Measurements from ENCODE around the gene SPATA16. TPM values are rescaled to one million over a fixed set of nuclear protein-coding genes. Genes with fewer than 3 reads are reported as not detected.

The SPATA16 gene
- total and polyA plus RNA-seq, 2 donors (not counting 1 experiment from before 2014, with no cell fraction given), result not detected

- ATAC-seq (ENCODE audit: low read depth) (no peak), DNase-seq (no peak)
- POLR2A ChIA-PET, result no interaction called here
- Mint-ChIP-seq H3K9me3 (ENCODE audit: insufficient read depth) (no peaks in the 10 kb centered on the region), H3K27ac (no peak overlapping the region), H3K4me3 (no peak overlapping the region), H3K4me1 (no peaks in the 10 kb centered on the region), H3K27me3 (no peaks in the 10 kb centered on the region)
- Histone ChIP-seq H3K79me2 (ENCODE audit: control insufficient read depth, insufficient read depth, low read length) (no peaks in the 10 kb centered on the region), H4K20me1 (ENCODE audit: control insufficient read depth, insufficient read depth, low read length, poor library complexity, severe bottlenecking) (no peaks in the 10 kb centered on the region), H3K36me3 (replicated peaks in 1 of 2; ENCODE audit: control extremely low read depth in 1 of 2, control insufficient read depth in 1 of 2, extremely low read depth in 1 of 2, insufficient read depth in 2 of 2, low read length in 1 of 2) (no peaks in the 10 kb centered on the region), H3K9me3 (ENCODE audit: control extremely low read depth in 1 of 3, control insufficient read depth in 2 of 3, insufficient read depth in 1 of 3, low read length in 2 of 3) (no peaks in the 10 kb centered on the region), H3K9ac (ENCODE audit: low read length) (no peak overlapping the region), H3K4me1 (ENCODE audit: control insufficient read depth in 2 of 2, insufficient read depth in 2 of 2, low read length in 2 of 2) (no peaks in the 10 kb centered on the region), H3K27me3 (replicated peaks in 1 of 4; ENCODE audit: control extremely low read depth in 1 of 4, control insufficient read depth in 3 of 4, insufficient read depth in 4 of 4, low read length in 3 of 4) (no peaks in the 10 kb centered on the region), H2AFZ (ENCODE audit: insufficient read depth, low read depth, low read length, poor library complexity, severe bottlenecking) (no peak overlapping the region), H3K4me3 (ENCODE audit: control extremely low read depth in 1 of 5, extremely low read depth in 1 of 5, insufficient read depth in 1 of 5, low read depth in 2 of 5, low read length in 4 of 5) (no peak overlapping the region), H3K4me2 (replicated peaks; ENCODE audit: low read depth, low read length, poor library complexity, severe bottlenecking) (no peak overlapping the region), H3K27ac (ENCODE audit: low read length in 2 of 2) (no peak overlapping the region)
- TF ChIP-seq CTCF (IDR thresholded peaks at IDR 0.05) (no peak), EZH2 (IDR thresholded peaks at IDR 0.05; ENCODE audit: borderline replicate concordance, insufficient read depth, low read depth, low read length, poor library complexity, severe bottlenecking) (no peak)
- no CpG with 5 or more reads among the region's 4 CpGs for WGBS (ENCODE audit: insufficient coverage)
- CTCF ChIA-PET, result no interaction called here
- intact Hi-C loops (cut with micrococcal nuclease), result no loop called here
Observed at GRCh38 chr3:173109143-173109542, 31.9 kb downstream of the SPATA16 start.

- DNase-seq (no peak), ATAC-seq (ENCODE audit: low read depth) (no peak)
- Histone ChIP-seq H3K27ac (ENCODE audit: low read length in 2 of 2) (no peak overlapping the region), H2AFZ (ENCODE audit: insufficient read depth, low read depth, low read length, poor library complexity, severe bottlenecking) (no peak overlapping the region), H3K9ac (ENCODE audit: low read length) (no peak overlapping the region), H3K4me2 (replicated peaks; ENCODE audit: low read depth, low read length, poor library complexity, severe bottlenecking) (no peak overlapping the region), H4K20me1 (ENCODE audit: control insufficient read depth, insufficient read depth, low read length, poor library complexity, severe bottlenecking) (no peaks in the 10 kb centered on the region), H3K27me3 (replicated peaks in 1 of 4; ENCODE audit: control extremely low read depth in 1 of 4, control insufficient read depth in 3 of 4, insufficient read depth in 4 of 4, low read length in 3 of 4) (no peaks in the 10 kb centered on the region), H3K4me1 (ENCODE audit: control insufficient read depth in 2 of 2, insufficient read depth in 2 of 2, low read length in 2 of 2) (no peaks in the 10 kb centered on the region), H3K9me3 (ENCODE audit: control extremely low read depth in 1 of 3, control insufficient read depth in 2 of 3, insufficient read depth in 1 of 3, low read length in 2 of 3) (peaks cover 0 to 7% (median 0%) of the 10 kb centered on the region in 3 donors), H3K4me3 (ENCODE audit: control extremely low read depth in 1 of 5, extremely low read depth in 1 of 5, insufficient read depth in 1 of 5, low read depth in 2 of 5, low read length in 4 of 5) (no peak overlapping the region), H3K79me2 (ENCODE audit: control insufficient read depth, insufficient read depth, low read length) (no peaks in the 10 kb centered on the region), H3K36me3 (replicated peaks in 1 of 2; ENCODE audit: control extremely low read depth in 1 of 2, control insufficient read depth in 1 of 2, extremely low read depth in 1 of 2, insufficient read depth in 2 of 2, low read length in 1 of 2) (no peaks in the 10 kb centered on the region)
- Mint-ChIP-seq H3K4me3 (no peak overlapping the region), H3K27me3 (no peaks in the 10 kb centered on the region), H3K27ac (no peak overlapping the region), H3K4me1 (no peaks in the 10 kb centered on the region), H3K9me3 (ENCODE audit: insufficient read depth) (no peaks in the 10 kb centered on the region)
- WGBS (ENCODE audit: insufficient coverage), result no CpG with 5 or more reads among the region's 1 CpG
- TF ChIP-seq CTCF (IDR thresholded peaks at IDR 0.05) (no peak), EZH2 (IDR thresholded peaks at IDR 0.05; ENCODE audit: borderline replicate concordance, insufficient read depth, low read depth, low read length, poor library complexity, severe bottlenecking) (no peak)
- ChIA-PET CTCF (no interaction called here), POLR2A (no interaction called here)
- intact Hi-C loops (cut with micrococcal nuclease), result no loop called here
Observed at GRCh38 chr3:173103469-173103868, 37.6 kb downstream of the SPATA16 start.

Measured in B cell (primary cell).